MCF 10A (cell line): ENCODE data around the gene NCKAP5L. TPM values are rescaled to one million over a fixed set of nuclear protein-coding genes. Genes with fewer than 3 reads are reported as not detected.

ENCODE experiments used
- BruUV-seq: library from RNA; stranded (reverse); fragments of 400-500 nt; replicated peaks from 2 replicates; lab custom pipeline; 2021; lab: Mats Ljungman, UMichigan
- CTCF ChIA-PET: fragments of 300-600 bp; sonication (Branson Sonifier 250); formaldehyde crosslinking; extraction: SDS; loops from one replicate; lab custom pipeline; 2021; ENCODE audit warnings: antibody characterized with exemption, inconsistent platforms; lab: Yijun Ruan, JAX
- POLR2A ChIA-PET: fragments of 300-600, 350-650 bp; sonication (Branson Sonifier 250); formaldehyde crosslinking; extraction: SDS; loops from one replicate; lab custom pipeline; 2020; ENCODE audit warnings: antibody characterized with exemption, inconsistent platforms; lab: Yijun Ruan, JAX
- DNase-seq: peaks from one replicate; pipeline ENCODE4 v3.0.0-alpha.2; 2018; ENCODE audit not compliant: unreplicated experiment
- H3K27ac Mint-ChIP-seq: one replicate; pipeline ENCODE4 v1.8.0; 2022; ENCODE audit warnings: mild to moderate bottlenecking, low read depth, mixed read lengths; ENCODE audit not compliant: unreplicated experiment
- H3K27me3 Mint-ChIP-seq: one replicate; pipeline ENCODE4 v1.8.0; 2022; ENCODE audit warnings: mixed read lengths; ENCODE audit not compliant: insufficient read depth, unreplicated experiment
- H3K36me3 Mint-ChIP-seq: one replicate; pipeline ENCODE4 v1.8.0; 2022; ENCODE audit warnings: mild to moderate bottlenecking, moderate library complexity, mixed read lengths; ENCODE audit not compliant: insufficient read depth, unreplicated experiment
- H3K4me1 Mint-ChIP-seq: one replicate; pipeline ENCODE4 v1.8.0; 2022; ENCODE audit warnings: mixed read lengths; ENCODE audit not compliant: insufficient read depth, unreplicated experiment
- H3K4me3 Mint-ChIP-seq: one replicate; pipeline ENCODE4 v1.8.0; 2022; ENCODE audit warnings: mild to moderate bottlenecking, moderate library complexity, mixed read lengths; ENCODE audit not compliant: unreplicated experiment
- H3K9me3 Mint-ChIP-seq: one replicate; pipeline ENCODE4 v1.8.0; 2022; ENCODE audit warnings: mixed read lengths; ENCODE audit not compliant: unreplicated experiment
- CTCF ChIP-seq: fragments of 200-600 bp; IDR thresholded peaks from one replicate; pipeline ENCODE4 v1.8.0; 2022; ENCODE audit warnings: antibody characterized with exemption, mild to moderate bottlenecking; ENCODE audit not compliant: unreplicated experiment
- intact Hi-C: fragments of 100-400 bp; cut with micrococcal nuclease; formaldehyde crosslinking; loops from 2 replicates; pipeline ENCODE4 v1.14.1; 2022
- total RNA-seq: library from RNA; stranded (reverse); gene quantifications from 2 replicates; pipeline ENCODE4 v1.2.3, GENCODE V29; 2022

Gene NCKAP5L
- total RNA-seq, 1 experiment from 2014 or later = 19.9 TPM

GRCh38 chr12:49811961-49812401, 16.2 kb downstream of the NCKAP5L start:
- POLR2A ChIA-PET = interaction anchor here (1.4 kb wide), 1 partner anchor 15 kb away, joined by 3 read pairs; no protein-coding TSS in a partner anchor

GRCh38 chr12:49811136-49811535, 17.1 kb downstream of the NCKAP5L start:
- no peaks in the 10 kb centered on the region for H3K9me3 Mint-ChIP-seq
- no peaks in the 10 kb centered on the region for H3K4me1 Mint-ChIP-seq
- H3K27ac Mint-ChIP-seq = no peak overlapping the region
- no peak for TF ChIP-seq CTCF
- ChIA-PET POLR2A (interaction anchor here (1.4 kb wide), 1 partner anchor 16 kb away, joined by 3 read pairs; no protein-coding TSS in a partner anchor), CTCF (interaction anchor here (0.6 to 1.1 kb wide), 3 partner anchors 10 to 1928 kb away, joined by 3 to 5 read pairs (median 4); no protein-coding TSS in a partner anchor)
- no peaks in the 10 kb centered on the region for H3K27me3 Mint-ChIP-seq
- no peak overlapping the region for H3K4me3 Mint-ChIP-seq
- DNase-seq = no peak
- BruUV-seq = no TSS peak
- intact Hi-C loops = no loop called here
- H3K36me3 Mint-ChIP-seq = peaks cover 21% of the 10 kb centered on the region

More at GRCh38 chr12:49811961-49812401, 16.2 kb downstream of the NCKAP5L start:
- no peak overlapping the region for H3K27ac Mint-ChIP-seq
- no TSS peak for BruUV-seq
- no peak overlapping the region for H3K4me3 Mint-ChIP-seq
- H3K4me1 Mint-ChIP-seq = no peaks in the 10 kb centered on the region
- H3K27me3 Mint-ChIP-seq = no peaks in the 10 kb centered on the region
- no peaks in the 10 kb centered on the region for H3K9me3 Mint-ChIP-seq
- no peak for DNase-seq
- peaks cover 24% of the 10 kb centered on the region for H3K36me3 Mint-ChIP-seq
- intact Hi-C loops = no loop called here
- CTCF ChIA-PET = interaction anchor here (0.5 to 1.1 kb wide), 2 partner anchors 55 to 514 kb away, joined by 3 to 4 read pairs; no protein-coding TSS in a partner anchor
- no peak for TF ChIP-seq CTCF

GRCh38 chr12:49809906-49810389, 18.3 kb downstream of the NCKAP5L start:
- BruUV-seq = no TSS peak
- Mint-ChIP-seq H3K4me3 (no peak overlapping the region), H3K27me3 (no peaks in the 10 kb centered on the region), H3K36me3 (peaks cover 25% of the 10 kb centered on the region), H3K4me1 (no peaks in the 10 kb centered on the region), H3K27ac (no peak overlapping the region), H3K9me3 (no peaks in the 10 kb centered on the region)
- intact Hi-C loops = no loop called here
- ChIA-PET POLR2A (no interaction called here), CTCF (interaction anchor here (0.7 kb wide), 1 partner anchor 14 kb away, joined by 3 read pairs; no protein-coding TSS in a partner anchor)
- DNase-seq = no peak
- TF ChIP-seq CTCF = no peak

- no TSS peak for BruUV-seq
- no peak for DNase-seq
- Mint-ChIP-seq H3K4me3 (no peak overlapping the region), H3K36me3 (peaks cover 30% of the 10 kb centered on the region), H3K9me3 (no peaks in the 10 kb centered on the region), H3K27ac (no peak overlapping the region), H3K27me3 (no peaks in the 10 kb centered on the region), H3K4me1 (no peaks in the 10 kb centered on the region)
- ChIA-PET POLR2A (no interaction called here), CTCF (interaction anchor here (1.2 kb wide), 1 partner anchor 261 kb away, joined by 4 read pairs; no protein-coding TSS in a partner anchor)
- TF ChIP-seq CTCF = no peak
- intact Hi-C loops = no loop called here
Measured at GRCh38 chr12:49809381-49809905, 18.8 kb downstream of the NCKAP5L start.
